ENCODE results near the gene CSK. TPM values are rescaled to one million over a fixed set of nuclear protein-coding genes. Genes with fewer than 3 reads are reported as not detected.
A peak's percentile ranks its signal among the peaks of the same experiment; 100 is the strongest.

CSK gene
- total RNA-seq, 4 donors from 2014 or later = 59.7 to 176 (median 73.4) TPM

DNA sequence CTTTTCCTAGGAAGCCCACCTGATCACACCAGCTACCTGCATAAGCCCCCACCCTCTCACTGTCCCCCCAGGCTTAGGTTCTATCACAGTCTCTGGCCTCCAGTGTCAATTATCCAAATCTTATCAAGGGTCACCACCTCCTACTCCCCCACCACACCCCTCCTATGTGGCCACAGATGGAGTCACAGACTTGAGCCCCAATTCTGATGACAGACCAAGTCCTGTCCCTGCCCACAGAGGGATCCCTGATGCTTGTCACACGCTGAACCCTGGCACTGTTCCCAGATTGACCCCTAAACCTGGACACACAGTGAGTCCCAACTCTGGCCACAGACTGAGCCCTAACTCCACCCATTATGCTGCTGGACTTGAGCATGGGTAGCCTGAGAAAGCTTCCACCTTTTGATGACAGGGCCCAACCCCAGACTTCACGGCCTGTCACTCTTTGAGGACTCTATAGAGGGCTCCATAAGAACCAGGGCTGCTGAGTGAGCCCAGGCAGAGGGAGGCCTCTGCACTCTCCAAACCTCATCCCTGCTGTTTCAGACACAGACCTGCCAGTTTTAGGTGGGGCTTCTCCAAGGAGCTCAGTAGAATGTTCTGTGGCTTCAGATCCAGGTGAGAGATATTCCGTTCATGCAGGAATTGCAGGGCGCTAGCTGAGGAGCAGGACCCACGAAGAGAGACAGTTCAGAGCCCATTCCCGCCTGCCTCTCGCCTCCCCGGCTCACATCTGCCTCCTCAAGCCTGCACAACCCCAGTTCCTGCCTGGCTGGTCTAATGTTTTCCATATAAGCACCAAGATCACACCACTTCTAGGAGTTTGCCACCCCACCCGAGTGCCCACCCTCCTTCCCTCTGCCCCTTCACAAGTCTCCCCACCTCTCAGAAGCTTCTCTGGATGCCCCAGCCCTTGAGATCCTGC is 59.2 kb downstream of the CSK start:
- no peak for DNase-seq
- H3K4me1 ChIP-seq = peaks cover 19 to 30% (median 25%) of the 10 kb centered on the region in 4 donors
- intact Hi-C loops (cut with DNase I; ENCODE audit: low total_unique reads) (loop anchor here (5.0 to 10.0 kb wide), 2 partner anchors 59 to 114 kb away; partner anchors contain the start of genes CSK and RPP25), in situ Hi-C loops (cut with MboI; ENCODE audit: low pct_ligation_motif_present in 1 of 4, low pct_unique_long_range_greater_than_20kb in 1 of 4, low sequenced_read_pairs in 3 of 4) (no loop called here)
- peak overlapping the region in 1 of 4 donors; percentile 71 for H3K4me3 ChIP-seq
- TF ChIP-seq POLR2A (IDR thresholded peaks at IDR 0.05) (no peak), POLR2AphosphoS5 (IDR thresholded peaks at IDR 0.05) (no peak), EP300 (IDR thresholded peaks at IDR 0.05; ENCODE audit: low read depth) (no peak)
- TF ChIP-seq, protein P1, sequence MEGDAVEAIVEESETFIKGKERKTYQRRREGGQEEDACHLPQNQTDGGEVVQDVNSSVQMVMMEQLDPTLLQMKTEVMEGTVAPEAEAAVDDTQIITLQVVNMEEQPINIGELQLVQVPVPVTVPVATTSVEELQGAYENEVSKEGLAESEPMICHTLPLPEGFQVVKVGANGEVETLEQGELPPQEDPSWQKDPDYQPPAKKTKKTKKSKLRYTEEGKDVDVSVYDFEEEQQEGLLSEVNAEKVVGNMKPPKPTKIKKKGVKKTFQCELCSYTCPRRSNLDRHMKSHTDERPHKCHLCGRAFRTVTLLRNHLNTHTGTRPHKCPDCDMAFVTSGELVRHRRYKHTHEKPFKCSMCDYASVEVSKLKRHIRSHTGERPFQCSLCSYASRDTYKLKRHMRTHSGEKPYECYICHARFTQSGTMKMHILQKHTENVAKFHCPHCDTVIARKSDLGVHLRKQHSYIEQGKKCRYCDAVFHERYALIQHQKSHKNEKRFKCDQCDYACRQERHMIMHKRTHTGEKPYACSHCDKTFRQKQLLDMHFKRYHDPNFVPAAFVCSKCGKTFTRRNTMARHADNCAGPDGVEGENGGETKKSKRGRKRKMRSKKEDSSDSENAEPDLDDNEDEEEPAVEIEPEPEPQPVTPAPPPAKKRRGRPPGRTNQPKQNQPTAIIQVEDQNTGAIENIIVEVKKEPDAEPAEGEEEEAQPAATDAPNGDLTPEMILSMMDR (IDR thresholded peaks at IDR 0.05) = no peak
- H3K27me3 ChIP-seq = no peaks in the 10 kb centered on the region
- no peaks in the 10 kb centered on the region for H3K9me3 ChIP-seq
- WGBS, 2 donors (ENCODE audit: low coverage in 1 of 2) = 84% methylated on average over 6 of the region's 9 CpGs; no CpG with 5 or more reads in 1 of the 2 donors
- H3K27ac ChIP-seq = no peak overlapping the region
- peaks cover 0 to 7% (median 2%) of the 10 kb centered on the region in 4 donors for H3K36me3 ChIP-seq

DNA sequence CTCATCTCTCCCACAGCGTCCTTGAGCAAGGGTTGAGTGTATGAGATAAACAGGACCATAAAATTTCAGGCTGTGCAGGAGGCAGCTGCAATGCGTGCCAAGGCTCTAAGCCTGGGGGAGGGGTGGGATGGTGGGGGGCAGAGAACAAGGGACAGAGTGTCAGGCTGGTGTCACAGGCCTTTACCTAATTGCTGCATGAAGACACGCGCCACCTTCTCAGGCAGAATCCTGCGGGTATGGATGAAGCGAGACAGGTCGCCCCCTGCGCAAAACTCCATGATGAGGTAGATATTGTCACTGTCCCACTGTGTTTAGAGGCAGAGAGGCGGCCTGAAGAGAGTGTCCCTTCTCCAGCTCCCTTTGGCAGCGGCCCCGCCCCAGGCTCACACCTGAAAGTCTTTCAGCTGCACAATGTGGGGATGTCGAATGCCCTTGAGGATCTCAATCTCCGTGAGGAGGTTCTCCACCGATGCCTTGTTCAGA is 60.1 kb downstream of the CSK start:
- H3K4me3 ChIP-seq = peak overlapping the region in 3 of 4 donors; percentile 71 to 78 (median 76)
- TF ChIP-seq, protein P1 (IDR thresholded peaks at IDR 0.05) = no peak
- TF ChIP-seq EP300 (IDR thresholded peaks at IDR 0.05; ENCODE audit: low read depth) (no peak), POLR2A (IDR thresholded peaks at IDR 0.05) (no peak), POLR2AphosphoS5 (IDR thresholded peaks at IDR 0.05) (no peak)
- intact Hi-C loops (cut with DNase I; ENCODE audit: low total_unique reads) = loop anchor here (5.0 to 10.0 kb wide), 2 partner anchors 60 to 113 kb away; partner anchors contain the start of genes CSK and RPP25
- H3K27ac ChIP-seq = peak overlapping the region; percentile 87 to 95 (median 92)
- 49% methylated on average over 14 of the region's 14 CpGs; no CpG with 5 or more reads in 1 of the 2 donors for WGBS, 2 donors (ENCODE audit: low coverage in 1 of 2)
- peak; percentile 44 for DNase-seq
- H3K27me3 ChIP-seq = no peaks in the 10 kb centered on the region
- peaks cover 19 to 30% (median 25%) of the 10 kb centered on the region in 4 donors for H3K4me1 ChIP-seq
- no peaks in the 10 kb centered on the region for H3K9me3 ChIP-seq
- peaks cover 0 to 7% (median 2%) of the 10 kb centered on the region in 4 donors for H3K36me3 ChIP-seq
- in situ Hi-C loops (cut with MboI; ENCODE audit: low pct_ligation_motif_present in 1 of 4, low pct_unique_long_range_greater_than_20kb in 1 of 4, low sequenced_read_pairs in 3 of 4) = no loop called here

GRCh38 chr15:74842581-74843444 is 60.9 kb downstream of the CSK start, which contains the start of gene ULK3:
TSS of gene ULK3 (minus strand) at chr15:74843156. CDS start at chr15:74843105, 51 bp downstream.
- WGBS, 2 donors (ENCODE audit: low coverage in 1 of 2) = 1% methylated on average over 19 of the region's 84 CpGs; no CpG with 5 or more reads in 1 of the 2 donors
- intact Hi-C loops (cut with DNase I; ENCODE audit: low total_unique reads) (loop anchor here (5.0 to 10.0 kb wide), 2 partner anchors 61 to 112 kb away; partner anchors contain the start of genes CSK and RPP25), in situ Hi-C loops (cut with MboI; ENCODE audit: low pct_ligation_motif_present in 1 of 4, low pct_unique_long_range_greater_than_20kb in 1 of 4, low sequenced_read_pairs in 3 of 4) (no loop called here)
- H3K4me3 ChIP-seq = peak within 1 kb of the TSS; percentile 71 to 90 (median 77)
- TF ChIP-seq POLR2A (IDR thresholded peaks at IDR 0.05) (peak; percentile 74), POLR2AphosphoS5 (IDR thresholded peaks at IDR 0.05) (peak; percentile 65 to 77 (median 65)), EP300 (IDR thresholded peaks at IDR 0.05; ENCODE audit: low read depth) (no peak)
- TF ChIP-seq, protein P1 (IDR thresholded peaks at IDR 0.05) = peak; percentile 68 to 84 (median 73)
- peak within 1 kb of the TSS; percentile 87 to 95 (median 92) for H3K27ac ChIP-seq
- no peaks in the 10 kb centered on the region for H3K9me3 ChIP-seq
- H3K36me3 ChIP-seq = peaks cover 0 to 14% (median 3%) of the 10 kb centered on the region in 4 donors
- no peaks in the 10 kb centered on the region for H3K27me3 ChIP-seq
- peaks cover 19 to 30% (median 25%) of the 10 kb centered on the region in 4 donors for H3K4me1 ChIP-seq
- DNase-seq = peak; percentile 93

Data from transverse colon (tissue), 4 donors.